Mucosa of stomach (tissue), 1 donor: ENCODE measurements around the gene FOXD1.
"Not testable (repeated sequence)": the region's sequence is repeated elsewhere in the genome, so short reads cannot be mapped to it uniquely, and the experiment has no call there.

Experiments
- H3K27me3 ChIP-seq: one replicate; pipeline ENCODE4 v1.7.0; 2013; ENCODE audit warnings: mild to moderate bottlenecking, low read length; ENCODE audit not compliant: control insufficient read depth, insufficient read depth
- H3K36me3 ChIP-seq: one replicate; pipeline ENCODE4 v1.7.0; 2013; ENCODE audit warnings: low read length; ENCODE audit not compliant: control insufficient read depth, insufficient read depth
- H3K4me1 ChIP-seq: one replicate; pipeline ENCODE4 v1.7.0; 2013; ENCODE audit warnings: mild to moderate bottlenecking, low read length; ENCODE audit not compliant: control insufficient read depth, insufficient read depth
- H3K4me3 ChIP-seq: one replicate; pipeline ENCODE4 v1.7.0; 2013; ENCODE audit warnings: low read length
- H3K9ac ChIP-seq: one replicate; pipeline ENCODE4 v1.7.0; 2013; ENCODE audit warnings: mild to moderate bottlenecking, low read length, moderate library complexity
- H3K9me3 ChIP-seq: one replicate; pipeline ENCODE4 v1.7.0; 2013; ENCODE audit warnings: mild to moderate bottlenecking, low read length, moderate library complexity; ENCODE audit not compliant: control insufficient read depth
- donor health status: Pancreatic carcinoma.

The FOXD1 gene

DNA sequence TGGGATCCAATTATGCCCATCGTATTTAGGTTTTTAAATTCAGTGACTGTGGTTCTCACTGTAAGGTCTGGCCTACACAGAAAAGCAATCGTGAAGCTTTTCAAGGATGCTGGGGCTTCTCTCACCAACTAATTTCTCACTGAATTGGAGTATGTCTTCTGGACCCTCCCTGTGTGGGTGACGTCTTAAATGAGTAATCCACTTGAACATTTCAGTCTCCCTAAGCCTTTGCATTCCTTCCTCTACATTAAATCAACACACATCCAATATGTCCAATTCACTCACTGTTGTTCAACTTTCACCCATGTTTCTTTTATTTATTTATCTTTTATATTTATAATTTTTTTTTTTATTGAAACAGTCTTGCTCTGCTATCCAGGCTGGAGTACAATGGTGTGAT, 37.1 kb upstream of the FOXD1 start:
- no peak overlapping the region for H3K4me3 ChIP-seq
- no peaks in the 10 kb centered on the region for H3K36me3 ChIP-seq
- H3K9me3 ChIP-seq: no peaks in the 10 kb centered on the region
- no peaks in the 10 kb centered on the region for H3K4me1 ChIP-seq
- H3K27me3 ChIP-seq: no peaks in the 10 kb centered on the region
- H3K9ac ChIP-seq: no peak overlapping the region

DNA sequence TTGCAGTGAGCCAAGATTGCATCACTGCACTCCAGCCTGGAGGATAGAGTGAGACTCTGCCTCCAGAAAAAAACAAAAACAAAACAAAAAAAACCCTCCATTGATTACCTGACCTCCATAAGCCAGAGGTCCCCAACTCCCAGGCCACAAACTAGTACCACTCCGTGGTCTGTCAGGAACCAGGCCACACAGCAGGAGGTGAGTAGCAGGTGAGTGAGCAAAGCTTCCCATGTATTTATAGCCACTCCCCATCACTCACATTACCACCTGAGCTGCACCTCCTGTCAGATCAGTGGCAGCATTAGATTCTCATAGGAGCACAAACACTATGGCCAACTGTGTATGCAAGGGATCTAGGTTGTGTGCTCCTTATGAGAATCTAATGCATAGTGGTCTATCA, 35.9 kb upstream of the FOXD1 start:
- no peak overlapping the region for H3K4me3 ChIP-seq
- no peak overlapping the region for H3K9ac ChIP-seq
- H3K36me3 ChIP-seq: no peaks in the 10 kb centered on the region
- H3K9me3 ChIP-seq: no peaks in the 10 kb centered on the region
- H3K4me1 ChIP-seq: no peaks in the 10 kb centered on the region
- H3K27me3 ChIP-seq: no peaks in the 10 kb centered on the region

DNA sequence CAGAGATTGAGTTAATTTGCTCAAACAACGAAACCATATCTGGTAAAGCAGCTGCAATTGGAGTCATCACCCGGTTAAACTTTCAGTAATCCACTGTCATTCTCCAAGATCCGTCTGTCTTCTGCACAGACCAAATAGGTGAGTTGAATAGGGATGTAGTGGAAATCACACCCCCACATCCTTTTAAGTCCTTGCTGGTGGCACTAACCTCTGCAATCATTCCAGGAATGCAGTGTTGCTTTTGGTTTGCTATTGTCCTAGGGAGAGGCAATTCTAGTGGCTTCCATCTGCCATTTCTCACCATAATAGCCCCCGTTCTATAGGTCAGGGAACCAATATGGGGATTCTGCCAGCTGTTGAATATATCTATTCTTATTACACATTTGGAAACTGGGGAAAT, 35.1 kb upstream of the FOXD1 start:
- Histone ChIP-seq H3K4me1 (no peaks in the 10 kb centered on the region), H3K9ac (no peak overlapping the region), H3K9me3 (no peaks in the 10 kb centered on the region), H3K27me3 (no peaks in the 10 kb centered on the region), H3K4me3 (no peak overlapping the region), H3K36me3 (no peaks in the 10 kb centered on the region)

DNA sequence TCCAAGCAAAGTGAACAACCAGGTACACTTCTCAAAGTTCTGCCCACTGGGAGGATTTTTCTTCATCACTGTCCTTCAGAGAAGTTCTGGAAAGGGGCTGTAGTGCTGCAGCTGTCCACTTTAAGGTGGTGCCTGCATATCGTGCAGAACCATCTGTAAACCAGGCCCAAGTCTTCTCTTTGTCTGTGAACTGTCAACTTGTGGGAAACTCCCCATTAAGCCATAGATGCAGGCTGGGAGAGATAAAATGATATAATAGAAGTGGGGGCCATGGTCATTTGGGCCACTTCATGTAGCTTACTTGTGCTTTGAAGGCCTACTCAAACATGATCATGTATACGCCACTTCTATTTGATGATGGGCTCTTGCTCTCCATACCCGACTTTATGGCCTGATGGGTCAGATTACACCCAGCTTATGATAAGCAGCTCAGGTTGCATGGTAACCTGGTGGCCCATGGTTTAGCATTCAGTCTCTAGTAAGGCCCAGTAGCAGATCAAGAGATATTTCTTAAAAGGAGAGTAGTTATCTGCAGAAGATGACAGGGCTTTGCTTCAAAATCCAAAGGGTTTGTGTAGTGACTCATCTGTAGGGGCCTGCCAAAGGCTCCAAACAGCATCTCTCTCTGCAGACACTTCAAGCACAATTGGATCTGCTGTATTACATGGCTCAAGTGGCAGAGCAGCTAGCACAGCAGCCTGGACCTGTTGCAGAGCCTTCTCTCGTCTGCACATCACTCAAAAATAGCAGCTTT, 34.0 kb upstream of the FOXD1 start:
- no peaks in the 10 kb centered on the region for H3K36me3 ChIP-seq
- no peak overlapping the region for H3K9ac ChIP-seq
- H3K4me1 ChIP-seq: no peaks in the 10 kb centered on the region
- no peaks in the 10 kb centered on the region for H3K9me3 ChIP-seq
- no peak overlapping the region for H3K4me3 ChIP-seq
- H3K27me3 ChIP-seq: no peaks in the 10 kb centered on the region

DNA sequence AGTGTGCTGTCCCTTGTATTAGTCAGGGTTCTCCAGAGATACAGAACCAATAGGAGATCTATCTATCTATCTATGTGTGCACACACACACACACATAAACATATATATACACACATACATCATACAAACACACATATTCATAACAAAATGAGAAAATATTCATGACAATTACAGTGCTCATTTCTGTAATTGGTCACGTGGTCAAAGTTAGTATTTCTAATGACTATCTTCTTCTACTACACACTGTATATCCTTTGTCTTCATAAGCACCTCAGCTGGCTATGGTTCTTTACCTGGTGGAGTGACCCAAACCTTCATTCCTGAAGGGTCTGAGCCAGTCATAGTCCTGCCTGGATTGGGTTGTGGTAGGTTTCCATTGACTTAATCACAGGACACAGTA, 31.9 kb upstream of the FOXD1 start:
- Histone ChIP-seq H3K4me1 (no peaks in the 10 kb centered on the region), H3K9me3 (no peaks in the 10 kb centered on the region), H3K9ac (no peak overlapping the region), H3K36me3 (no peaks in the 10 kb centered on the region), H3K4me3 (no peak overlapping the region), H3K27me3 (no peaks in the 10 kb centered on the region)

DNA sequence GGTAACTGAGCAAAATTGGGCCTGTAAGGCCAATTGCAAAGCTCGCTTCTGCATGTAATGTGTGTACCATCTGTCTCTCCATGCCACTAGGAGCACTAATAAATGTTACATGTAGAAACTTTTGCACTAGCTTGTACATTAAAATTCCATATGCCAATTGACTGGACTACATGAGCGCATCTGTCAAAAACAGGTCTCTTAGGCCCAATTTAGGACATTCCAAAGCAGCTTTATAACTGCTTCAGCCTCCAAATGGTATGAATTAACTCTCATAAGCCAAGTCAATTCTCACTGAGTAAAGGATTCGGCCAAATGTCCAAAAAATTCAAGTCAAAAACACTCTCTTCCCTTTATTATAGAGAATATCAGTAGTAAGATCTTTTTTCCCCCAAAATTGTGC, 23.5 kb upstream of the FOXD1 start:
- H3K9me3 ChIP-seq: no peaks in the 10 kb centered on the region
- H3K4me3 ChIP-seq: no peak overlapping the region
- no peaks in the 10 kb centered on the region for H3K27me3 ChIP-seq
- H3K9ac ChIP-seq: no peak overlapping the region
- H3K4me1 ChIP-seq: no peaks in the 10 kb centered on the region
- no peaks in the 10 kb centered on the region for H3K36me3 ChIP-seq

GRCh38 chr5:73471654-73472053, 23.1 kb upstream of the FOXD1 start:
- Histone ChIP-seq H3K27me3 (no peaks in the 10 kb centered on the region), H3K36me3 (no peaks in the 10 kb centered on the region), H3K4me1 (no peaks in the 10 kb centered on the region), H3K9ac (no peak overlapping the region), H3K4me3 (no peak overlapping the region), H3K9me3 (no peaks in the 10 kb centered on the region)

- H3K4me3 ChIP-seq: no peak overlapping the region
- H3K36me3 ChIP-seq: no peaks in the 10 kb centered on the region
- no peak overlapping the region for H3K9ac ChIP-seq
- no peaks in the 10 kb centered on the region for H3K9me3 ChIP-seq
- H3K27me3 ChIP-seq: no peaks in the 10 kb centered on the region
- no peaks in the 10 kb centered on the region for H3K4me1 ChIP-seq
Measured at GRCh38 chr5:73469878-73470277, 21.3 kb upstream of the FOXD1 start.

DNA sequence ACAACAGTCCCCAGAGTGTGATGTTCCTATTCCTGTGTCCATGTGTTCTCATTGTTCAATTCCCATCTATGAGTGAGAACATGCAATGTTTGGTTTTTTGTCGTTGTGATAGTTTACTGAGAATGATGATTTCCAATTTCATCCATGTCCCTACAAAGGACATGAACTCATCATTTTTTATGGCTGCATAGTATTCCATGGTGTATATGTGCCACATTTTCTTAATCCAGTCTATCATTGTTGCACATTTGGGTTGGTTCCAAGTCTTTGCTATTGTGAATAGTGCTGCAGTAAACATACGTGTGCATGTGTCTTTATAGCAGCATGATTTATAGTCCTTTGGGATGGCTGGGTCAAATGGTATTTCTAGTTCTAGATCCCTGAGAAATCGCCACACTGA, 20.1 kb upstream of the FOXD1 start:
- not testable (repeated sequence) for H3K9ac ChIP-seq, H3K27me3 ChIP-seq, H3K36me3 ChIP-seq, H3K4me3 ChIP-seq, H3K4me1 ChIP-seq, H3K9me3 ChIP-seq

- Histone ChIP-seq H3K9me3 (no peaks in the 10 kb centered on the region), H3K27me3 (peaks cover 7% of the 10 kb centered on the region), H3K36me3 (no peaks in the 10 kb centered on the region)
Measured at GRCh38 chr5:73464016-73464745, 15.6 kb upstream of the FOXD1 start.

DNA sequence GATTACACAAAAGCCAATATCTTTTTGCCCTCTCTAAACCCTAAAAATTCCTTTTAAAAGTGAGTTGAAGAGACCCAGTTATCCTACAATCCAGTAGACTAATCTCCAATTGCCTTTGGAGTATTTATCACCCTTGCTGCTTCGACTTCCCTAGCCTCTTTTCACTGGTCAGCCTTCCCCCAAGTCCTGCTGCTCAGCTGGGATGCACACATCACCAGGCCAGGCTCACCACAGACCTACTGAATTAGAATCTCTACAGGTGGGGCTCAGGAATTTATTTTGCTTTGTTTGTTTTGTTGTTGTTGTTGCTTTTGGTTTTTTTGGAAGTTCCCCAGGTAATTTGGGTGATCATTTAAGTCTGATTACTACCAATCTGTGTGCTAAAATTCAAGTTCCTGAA, 11.6 kb upstream of the FOXD1 start:
- Histone ChIP-seq H3K4me1 (no peaks in the 10 kb centered on the region), H3K27me3 (peaks cover 7% of the 10 kb centered on the region), H3K9me3 (no peaks in the 10 kb centered on the region), H3K36me3 (no peaks in the 10 kb centered on the region), H3K4me3 (no peak overlapping the region), H3K9ac (no peak overlapping the region)

More at GRCh38 chr5:73464016-73464745, 15.6 kb upstream of the FOXD1 start:
- no peak overlapping the region for H3K4me3 ChIP-seq
- no peaks in the 10 kb centered on the region for H3K4me1 ChIP-seq
- no peak overlapping the region for H3K9ac ChIP-seq

- Histone ChIP-seq H3K36me3 (no peaks in the 10 kb centered on the region), H3K27me3 (peaks cover 4% of the 10 kb centered on the region), H3K9me3 (no peaks in the 10 kb centered on the region), H3K9ac (no peak overlapping the region), H3K4me1 (no peaks in the 10 kb centered on the region), H3K4me3 (no peak overlapping the region)
Measured at GRCh38 chr5:73459366-73459765, 10.8 kb upstream of the FOXD1 start.
